ENCODE data around the gene PTPN7. TPM values are rescaled to one million over a fixed set of nuclear protein-coding genes. Genes with fewer than 3 reads are reported as not detected.
"Not testable (repeated sequence)": the region's sequence is repeated elsewhere in the genome, so short reads cannot be mapped to it uniquely, and the experiment has no call there.

The PTPN7 gene
- total RNA-seq, 1 donor from 2014 or later = 0.29 TPM

GRCh38 chr1:202181586-202181985 is 21.2 kb upstream of the PTPN7 start:
- no peaks in the 10 kb centered on the region for H3K36me3 Mint-ChIP-seq
- no peak for DNase-seq (ENCODE audit: extremely low spot score, unreplicated experiment)
- H3K9me3 Mint-ChIP-seq = no peaks in the 10 kb centered on the region
- peaks cover 24% of the 10 kb centered on the region for H3K27me3 Mint-ChIP-seq
- no peak for TF ChIP-seq CTCF (conservative IDR thresholded peaks at IDR 0.05)
- no peak overlapping the region for H3K4me3 Mint-ChIP-seq
- peaks cover 5% of the 10 kb centered on the region for H3K4me1 Mint-ChIP-seq (ENCODE audit: unreplicated experiment)
- no peak overlapping the region for H3K27ac Mint-ChIP-seq

- H3K27me3 Mint-ChIP-seq = peaks cover 24% of the 10 kb centered on the region
- H3K4me1 Mint-ChIP-seq (ENCODE audit: unreplicated experiment); DNase-seq (ENCODE audit: extremely low spot score, unreplicated experiment); H3K36me3 Mint-ChIP-seq; H3K4me3 Mint-ChIP-seq; H3K9me3 Mint-ChIP-seq; H3K27ac Mint-ChIP-seq: not testable (repeated sequence)
Observed at GRCh38 chr1:202180751-202181139, 20.3 kb upstream of the PTPN7 start.

GRCh38 chr1:202179828-202180750 is 19.7 kb upstream of the PTPN7 start:
- DNase-seq (ENCODE audit: extremely low spot score, unreplicated experiment) = no peak
- TF ChIP-seq CTCF (conservative IDR thresholded peaks at IDR 0.05) = no peak

GRCh38 chr1:202176949-202177927 is 16.8 kb upstream of the PTPN7 start:
- Mint-ChIP-seq H3K4me3 (no peak overlapping the region), H3K4me1 (ENCODE audit: unreplicated experiment) (no peaks in the 10 kb centered on the region), H3K9me3 (no peaks in the 10 kb centered on the region), H3K36me3 (no peaks in the 10 kb centered on the region), H3K27ac (no peak overlapping the region), H3K27me3 (peaks cover 10% of the 10 kb centered on the region)
- no peak for DNase-seq (ENCODE audit: extremely low spot score, unreplicated experiment)
- no peak for TF ChIP-seq CTCF (conservative IDR thresholded peaks at IDR 0.05)

More at GRCh38 chr1:202179828-202180750, 19.7 kb upstream of the PTPN7 start:
- H3K9me3 Mint-ChIP-seq = no peaks in the 10 kb centered on the region
- no peaks in the 10 kb centered on the region for H3K36me3 Mint-ChIP-seq
- H3K27me3 Mint-ChIP-seq = peaks cover 24% of the 10 kb centered on the region
- peaks cover 5% of the 10 kb centered on the region for H3K4me1 Mint-ChIP-seq (ENCODE audit: unreplicated experiment)
- H3K4me3 Mint-ChIP-seq = no peak overlapping the region
- H3K27ac Mint-ChIP-seq = no peak overlapping the region

GRCh38 chr1:202173993-202174392 is 13.6 kb upstream of the PTPN7 start:
- no peak for TF ChIP-seq CTCF (conservative IDR thresholded peaks at IDR 0.05)
- Mint-ChIP-seq H3K9me3 (no peaks in the 10 kb centered on the region), H3K4me3 (no peak overlapping the region), H3K27ac (no peak overlapping the region), H3K27me3 (peaks cover under 1% of the 10 kb centered on the region), H3K4me1 (ENCODE audit: unreplicated experiment) (no peaks in the 10 kb centered on the region), H3K36me3 (no peaks in the 10 kb centered on the region)
- DNase-seq (ENCODE audit: extremely low spot score, unreplicated experiment) = no peak
